Measurements from ENCODE around the gene APRT.

GRCh38 chr16:88834670-88835069, 22.9 kb upstream of the APRT start:
- TF ChIP-seq GATA2 (IDR thresholded peaks at IDR 0.05; ENCODE audit: low read depth, low read length) (no peak), GATA3 (IDR thresholded peaks at IDR 0.05; ENCODE audit: low read depth, low read length) (no peak)

Measured in SH-SY5Y (cell line).